ENCODE results near the gene TRIM41. TPM values are rescaled to one million over a fixed set of nuclear protein-coding genes. Genes with fewer than 3 reads are reported as not detected.

The TRIM41 gene
- total RNA-seq, 1 donor: 15.9 TPM

DNA sequence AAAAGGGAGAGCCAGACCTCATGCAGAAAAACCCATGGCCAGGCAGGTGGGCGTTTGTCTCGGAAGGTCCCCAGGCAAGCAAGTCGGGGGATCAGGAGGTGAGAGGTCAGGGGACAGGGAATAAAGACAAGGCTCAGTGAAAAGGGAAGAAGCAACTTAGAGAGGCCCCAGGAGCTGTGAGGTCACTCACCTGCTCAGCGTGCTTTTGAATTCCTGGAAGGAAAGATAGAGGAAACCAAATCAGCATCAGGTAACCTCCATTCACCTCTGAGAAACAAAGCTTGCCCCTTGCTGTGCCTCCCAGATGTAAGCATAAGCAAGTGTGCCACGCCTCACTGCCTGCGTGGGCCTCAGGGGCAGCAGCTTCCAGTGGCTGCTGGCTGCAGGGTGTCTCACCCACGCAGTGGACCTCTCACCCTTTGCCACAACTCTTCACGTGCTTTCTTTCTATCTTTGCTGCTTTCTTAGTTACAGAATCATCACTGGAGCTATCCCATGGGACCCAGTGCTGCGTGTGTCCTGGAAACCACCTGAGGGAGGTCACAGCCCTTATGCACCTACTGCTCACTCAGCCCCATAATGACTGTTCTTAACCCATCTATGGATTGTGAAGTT lies 24.1 kb upstream of the TRIM41 start:
- Histone ChIP-seq H3K79me2 (ENCODE audit: insufficient read depth, low read length) (no peaks in the 10 kb centered on the region), H3K36me3 (ENCODE audit: insufficient read depth, low read length) (no peaks in the 10 kb centered on the region), H4K20me1 (ENCODE audit: insufficient read depth, low read length) (no peaks in the 10 kb centered on the region), H3K27ac (ENCODE audit: low read depth, low read length) (no peak overlapping the region), H3K4me3 (ENCODE audit: insufficient read depth, low read length) (no peak overlapping the region), H3K27me3 (ENCODE audit: insufficient read depth, low read length) (peaks cover 1% of the 10 kb centered on the region), H3K9me3 (ENCODE audit: low read depth, low read length) (no peaks in the 10 kb centered on the region), H3K4me2 (ENCODE audit: insufficient read depth, low read length) (no peak overlapping the region), H2AFZ (ENCODE audit: low read length) (no peak overlapping the region), H3K4me1 (ENCODE audit: insufficient read depth, low read length) (no peaks in the 10 kb centered on the region)
- peak; percentile 75 for DNase-seq (ENCODE audit: insufficient read length, low spot score, missing footprints)
- TF ChIP-seq, protein P1, sequence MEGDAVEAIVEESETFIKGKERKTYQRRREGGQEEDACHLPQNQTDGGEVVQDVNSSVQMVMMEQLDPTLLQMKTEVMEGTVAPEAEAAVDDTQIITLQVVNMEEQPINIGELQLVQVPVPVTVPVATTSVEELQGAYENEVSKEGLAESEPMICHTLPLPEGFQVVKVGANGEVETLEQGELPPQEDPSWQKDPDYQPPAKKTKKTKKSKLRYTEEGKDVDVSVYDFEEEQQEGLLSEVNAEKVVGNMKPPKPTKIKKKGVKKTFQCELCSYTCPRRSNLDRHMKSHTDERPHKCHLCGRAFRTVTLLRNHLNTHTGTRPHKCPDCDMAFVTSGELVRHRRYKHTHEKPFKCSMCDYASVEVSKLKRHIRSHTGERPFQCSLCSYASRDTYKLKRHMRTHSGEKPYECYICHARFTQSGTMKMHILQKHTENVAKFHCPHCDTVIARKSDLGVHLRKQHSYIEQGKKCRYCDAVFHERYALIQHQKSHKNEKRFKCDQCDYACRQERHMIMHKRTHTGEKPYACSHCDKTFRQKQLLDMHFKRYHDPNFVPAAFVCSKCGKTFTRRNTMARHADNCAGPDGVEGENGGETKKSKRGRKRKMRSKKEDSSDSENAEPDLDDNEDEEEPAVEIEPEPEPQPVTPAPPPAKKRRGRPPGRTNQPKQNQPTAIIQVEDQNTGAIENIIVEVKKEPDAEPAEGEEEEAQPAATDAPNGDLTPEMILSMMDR (IDR thresholded peaks at IDR 0.05; ENCODE audit: extremely low read depth, low read depth, low read length): no peak

DNA sequence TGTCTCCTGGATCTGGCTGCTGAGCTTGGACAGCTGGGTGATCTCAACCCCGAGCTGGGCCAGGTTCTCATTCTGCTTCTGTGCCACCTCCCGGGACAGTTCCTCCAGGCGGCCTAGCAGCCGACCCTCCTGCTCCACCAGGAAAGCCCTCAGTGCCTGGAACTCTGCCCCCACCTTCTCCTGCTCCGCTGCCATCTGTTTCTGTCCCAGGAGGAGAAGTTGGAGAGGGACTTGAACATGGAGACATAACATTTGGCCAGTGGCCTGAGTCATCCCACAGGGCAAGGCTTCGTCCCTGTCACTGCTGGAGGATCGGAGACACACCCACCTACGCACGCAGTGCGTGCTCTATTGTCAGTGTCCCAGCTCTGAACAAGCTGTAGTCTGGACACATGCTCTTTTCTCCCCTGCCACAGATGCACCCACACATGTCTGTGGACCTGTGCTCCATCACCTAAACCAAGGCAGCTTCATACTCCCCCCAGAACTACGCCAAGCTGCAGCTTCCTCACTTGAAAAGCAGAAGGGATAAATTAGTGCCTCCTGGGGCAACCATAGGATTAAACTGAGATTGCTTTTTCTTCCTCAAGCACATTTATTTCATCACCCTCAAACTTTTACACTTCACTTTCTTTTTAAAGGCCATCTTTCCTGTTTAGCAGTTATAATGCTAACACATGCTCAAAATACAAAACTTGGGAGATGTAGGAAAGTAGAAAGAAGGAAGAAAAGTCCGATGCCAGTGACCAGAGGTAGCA lies 23.0 kb upstream of the TRIM41 start:
- Histone ChIP-seq H3K79me2 (ENCODE audit: insufficient read depth, low read length) (no peaks in the 10 kb centered on the region), H3K27ac (ENCODE audit: low read depth, low read length) (no peak overlapping the region), H3K9me3 (ENCODE audit: low read depth, low read length) (no peaks in the 10 kb centered on the region), H3K4me3 (ENCODE audit: insufficient read depth, low read length) (no peak overlapping the region), H3K27me3 (ENCODE audit: insufficient read depth, low read length) (peaks cover 4% of the 10 kb centered on the region), H2AFZ (ENCODE audit: low read length) (no peak overlapping the region), H4K20me1 (ENCODE audit: insufficient read depth, low read length) (no peaks in the 10 kb centered on the region), H3K4me2 (ENCODE audit: insufficient read depth, low read length) (no peak overlapping the region), H3K36me3 (ENCODE audit: insufficient read depth, low read length) (no peaks in the 10 kb centered on the region), H3K4me1 (ENCODE audit: insufficient read depth, low read length) (no peaks in the 10 kb centered on the region)
- TF ChIP-seq, protein P1 (IDR thresholded peaks at IDR 0.05; ENCODE audit: extremely low read depth, low read depth, low read length): no peak
- peak; percentile 73 for DNase-seq (ENCODE audit: insufficient read length, low spot score, missing footprints)

DNA sequence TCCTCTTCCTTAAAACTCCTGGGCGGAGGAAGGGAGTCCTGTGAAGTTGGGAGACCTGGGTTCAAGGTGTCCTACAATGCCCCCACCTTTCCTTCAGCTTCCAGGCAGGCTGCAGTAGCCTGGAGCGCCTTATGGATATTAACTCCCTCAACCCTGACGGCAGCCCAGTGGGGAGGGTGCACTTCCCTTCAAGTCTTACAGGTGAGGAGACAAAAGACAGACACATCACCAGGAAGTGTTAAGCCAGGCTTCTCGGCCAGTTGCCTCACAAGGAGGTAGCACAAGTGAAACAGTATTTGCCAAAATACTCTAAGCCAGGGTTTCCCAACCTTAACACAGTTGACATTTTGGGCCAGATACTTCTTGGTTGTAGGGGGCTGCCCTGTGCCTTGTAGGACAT lies 22.3 kb upstream of the TRIM41 start:
- TF ChIP-seq, protein P1 (IDR thresholded peaks at IDR 0.05; ENCODE audit: extremely low read depth, low read depth, low read length): no peak

DNA sequence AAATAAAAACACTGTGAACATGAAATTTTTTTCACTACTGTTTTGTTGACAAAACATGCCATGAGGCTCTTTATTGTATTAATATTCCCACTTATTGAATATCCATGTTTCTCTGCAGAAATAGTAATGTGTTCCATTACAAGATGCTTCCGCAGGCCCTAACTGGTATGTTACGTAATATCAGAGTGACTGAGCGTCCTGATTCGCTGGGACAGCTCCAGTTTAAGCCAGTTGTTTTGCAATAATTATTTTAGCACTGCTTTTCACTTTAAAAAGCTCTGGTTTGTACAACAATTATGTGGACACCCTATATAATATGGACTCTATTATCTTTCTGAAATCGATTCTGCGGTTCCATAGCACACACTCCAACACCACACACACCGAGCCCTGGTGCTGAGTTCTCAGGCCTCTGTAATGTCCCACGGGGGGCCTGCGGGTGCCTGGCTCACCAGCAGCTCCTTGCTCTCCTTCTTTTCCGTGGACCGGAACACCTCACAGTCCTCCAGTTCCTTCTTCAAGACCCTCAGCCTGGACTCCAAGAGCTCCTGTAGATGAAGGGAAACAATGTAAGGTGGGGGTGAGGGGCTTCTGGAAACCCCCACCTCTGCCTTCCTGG lies 19.9 kb upstream of the TRIM41 start:
- Histone ChIP-seq H2AFZ (ENCODE audit: low read length) (no peak overlapping the region), H4K20me1 (ENCODE audit: insufficient read depth, low read length) (no peaks in the 10 kb centered on the region), H3K9me3 (ENCODE audit: low read depth, low read length) (no peaks in the 10 kb centered on the region), H3K4me3 (ENCODE audit: insufficient read depth, low read length) (no peak overlapping the region), H3K27ac (ENCODE audit: low read depth, low read length) (no peak overlapping the region), H3K36me3 (ENCODE audit: insufficient read depth, low read length) (no peaks in the 10 kb centered on the region), H3K27me3 (ENCODE audit: insufficient read depth, low read length) (peaks cover 7% of the 10 kb centered on the region), H3K79me2 (ENCODE audit: insufficient read depth, low read length) (no peaks in the 10 kb centered on the region), H3K4me2 (ENCODE audit: insufficient read depth, low read length) (no peak overlapping the region), H3K4me1 (ENCODE audit: insufficient read depth, low read length) (peaks cover 5% of the 10 kb centered on the region)
- peak; percentile 87 for DNase-seq (ENCODE audit: insufficient read length, low spot score, missing footprints)
- TF ChIP-seq, protein P1 (IDR thresholded peaks at IDR 0.05; ENCODE audit: extremely low read depth, low read depth, low read length): no peak

More for the DNA sequence above, 22.3 kb upstream of the TRIM41 start:
- H3K27me3 ChIP-seq (ENCODE audit: insufficient read depth, low read length): peaks cover 4% of the 10 kb centered on the region
- no peak overlapping the region for H2AFZ ChIP-seq (ENCODE audit: low read length)
- H3K9me3 ChIP-seq (ENCODE audit: low read depth, low read length): no peaks in the 10 kb centered on the region
- DNase-seq (ENCODE audit: insufficient read length, low spot score, missing footprints): peak; percentile 69
- peaks cover 3% of the 10 kb centered on the region for H3K4me1 ChIP-seq (ENCODE audit: insufficient read depth, low read length)
- no peak overlapping the region for H3K4me2 ChIP-seq (ENCODE audit: insufficient read depth, low read length)
- no peak overlapping the region for H3K4me3 ChIP-seq (ENCODE audit: insufficient read depth, low read length)
- no peaks in the 10 kb centered on the region for H4K20me1 ChIP-seq (ENCODE audit: insufficient read depth, low read length)
- H3K36me3 ChIP-seq (ENCODE audit: insufficient read depth, low read length): no peaks in the 10 kb centered on the region
- H3K79me2 ChIP-seq (ENCODE audit: insufficient read depth, low read length): no peaks in the 10 kb centered on the region
- H3K27ac ChIP-seq (ENCODE audit: low read depth, low read length): no peak overlapping the region
